Fibroblast of gingiva (primary cell): ENCODE results near the gene NEDD9.

Experiments used
- DNase-seq: peaks from one replicate; pipeline ENCODE4 v3.0.0-alpha.2; 2011; ENCODE audit warnings: low read depth

NEDD9 gene

DNA sequence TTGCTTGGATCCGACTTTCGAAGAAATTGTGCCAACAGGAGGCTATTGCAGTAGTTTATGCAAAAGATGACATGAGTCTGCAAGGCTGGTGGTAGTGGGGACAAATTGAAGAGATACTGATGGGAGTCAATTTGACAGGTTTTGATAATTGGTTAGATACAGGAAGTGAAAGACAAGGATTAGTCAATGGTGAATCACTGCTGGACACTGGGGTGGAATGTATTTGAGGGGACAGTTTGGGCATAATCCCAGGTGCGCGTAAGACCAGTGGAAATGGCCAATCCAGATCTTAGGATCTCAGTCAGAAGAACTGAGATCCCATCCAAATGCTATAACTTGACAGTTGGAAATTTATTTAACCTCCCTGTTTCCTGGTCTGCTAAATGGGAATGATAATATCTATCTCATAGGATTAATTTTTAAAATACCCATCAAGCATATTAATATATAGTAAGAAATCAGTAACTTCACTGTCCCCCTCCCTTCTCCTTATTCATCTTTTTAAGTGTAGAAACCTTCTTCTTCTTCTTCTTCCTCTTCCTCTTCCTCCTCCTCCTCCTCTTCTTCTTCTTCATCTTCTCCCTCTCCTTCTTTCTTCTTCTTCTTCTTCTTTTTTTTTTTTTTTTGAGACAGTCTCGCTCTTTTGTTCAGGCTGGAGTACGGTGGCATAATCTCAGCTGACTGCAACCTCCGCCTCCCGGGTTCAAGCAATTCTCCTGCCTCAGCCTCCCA, 90.0 kb downstream of the NEDD9 start:
- no peak for DNase-seq

- DNase-seq = no peak
These were observed 91.2 kb downstream of the NEDD9 start for GRCh38 chr6:11141295-11141694.

GRCh38 chr6:11140056-11140455, 92.4 kb downstream of the NEDD9 start:
- DNase-seq = no peak

- peak; percentile 58 for DNase-seq
These were observed 93.2 kb downstream of the NEDD9 start for GRCh38 chr6:11139051-11139960.

- no peak for DNase-seq
These were observed 95.7 kb downstream of the NEDD9 start for GRCh38 chr6:11136809-11137208.
